ES-I3 (cell line): ENCODE data around the gene BAG3.

Experiments
- H3K36me3 ChIP-seq: 2 replicates; pipeline ENCODE4 v1.6.1; 2013; ENCODE audit warnings: mild to moderate bottlenecking, low read length, control low read depth, moderate library complexity; ENCODE audit not compliant: insufficient read depth
- H3K4me1 ChIP-seq: 2 replicates; pipeline ENCODE4 v1.6.1; 2013; ENCODE audit warnings: mild to moderate bottlenecking, control low read depth, low read length; ENCODE audit not compliant: insufficient read depth
- H3K9ac ChIP-seq: 2 replicates; pipeline ENCODE4 v1.6.1; 2013; ENCODE audit warnings: low read depth, mild to moderate bottlenecking, low read length, moderate library complexity
- H3K9me3 ChIP-seq: 2 replicates; pipeline ENCODE4 v1.6.1; 2013; ENCODE audit warnings: mild to moderate bottlenecking, low read length, moderate library complexity; ENCODE audit not compliant: control insufficient read depth, insufficient read depth

The BAG3 gene

GRCh38 chr10:119625570-119626280 is 25.5 kb upstream of the BAG3 start:
- Histone ChIP-seq H3K36me3 (no peaks in the 10 kb centered on the region), H3K4me1 (peaks cover 5% of the 10 kb centered on the region; the same call in 1 of the 2 replicates), H3K9ac (no peak overlapping the region), H3K9me3 (no peaks in the 10 kb centered on the region)

- H3K4me1 ChIP-seq = no peaks in the 10 kb centered on the region
- H3K9me3 ChIP-seq = no peaks in the 10 kb centered on the region
- no peaks in the 10 kb centered on the region for H3K36me3 ChIP-seq
- H3K9ac ChIP-seq = no peak overlapping the region
These were observed 20.9 kb upstream of the BAG3 start for GRCh38 chr10:119630300-119630699.

- Histone ChIP-seq H3K36me3 (no peaks in the 10 kb centered on the region), H3K4me1 (no peaks in the 10 kb centered on the region), H3K9ac (no peak overlapping the region), H3K9me3 (no peaks in the 10 kb centered on the region)
These were observed 17.5 kb upstream of the BAG3 start for GRCh38 chr10:119633538-119634218.

GRCh38 chr10:119634219-119634544 is 17.0 kb upstream of the BAG3 start:
- H3K4me1 ChIP-seq = no peaks in the 10 kb centered on the region
- no peaks in the 10 kb centered on the region for H3K36me3 ChIP-seq
- H3K9me3 ChIP-seq = no peaks in the 10 kb centered on the region
- no peak overlapping the region for H3K9ac ChIP-seq

GRCh38 chr10:119637631-119638030 is 13.5 kb upstream of the BAG3 start:
- no peaks in the 10 kb centered on the region for H3K36me3 ChIP-seq
- no peaks in the 10 kb centered on the region for H3K4me1 ChIP-seq
- no peaks in the 10 kb centered on the region for H3K9me3 ChIP-seq
- no peak overlapping the region for H3K9ac ChIP-seq

- Histone ChIP-seq H3K36me3 (no peaks in the 10 kb centered on the region), H3K4me1 (no peaks in the 10 kb centered on the region), H3K9ac (no peak overlapping the region), H3K9me3 (peaks cover 4% of the 10 kb centered on the region; the same call in 1 of the 2 replicates)
These were observed 12.2 kb upstream of the BAG3 start for GRCh38 chr10:119638982-119639381.

GRCh38 chr10:119640384-119640783 is 10.8 kb upstream of the BAG3 start:
- H3K9ac ChIP-seq = no peak overlapping the region
- peaks cover 12% of the 10 kb centered on the region for H3K9me3 ChIP-seq
- H3K36me3 ChIP-seq = no peaks in the 10 kb centered on the region
- no peaks in the 10 kb centered on the region for H3K4me1 ChIP-seq

- no peak overlapping the region for H3K9ac ChIP-seq
- H3K36me3 ChIP-seq = no peaks in the 10 kb centered on the region
- no peaks in the 10 kb centered on the region for H3K4me1 ChIP-seq
- peaks cover 12% of the 10 kb centered on the region for H3K9me3 ChIP-seq
These were observed 10.2 kb upstream of the BAG3 start for GRCh38 chr10:119640875-119641526.

- Histone ChIP-seq H3K9ac (no peak overlapping the region), H3K36me3 (no peaks in the 10 kb centered on the region), H3K4me1 (no peaks in the 10 kb centered on the region), H3K9me3 (peaks cover 12% of the 10 kb centered on the region)
These were observed 8.5 kb upstream of the BAG3 start for GRCh38 chr10:119642556-119643111.

- Histone ChIP-seq H3K36me3 (no peaks in the 10 kb centered on the region), H3K9ac (no peak overlapping the region), H3K4me1 (no peaks in the 10 kb centered on the region), H3K9me3 (peaks cover 12% of the 10 kb centered on the region)
These were observed 7.6 kb upstream of the BAG3 start for GRCh38 chr10:119643306-119644204.

GRCh38 chr10:119644205-119644814 is 6.9 kb upstream of the BAG3 start:
- no peaks in the 10 kb centered on the region for H3K4me1 ChIP-seq

GRCh38 chr10:119644994-119645393 is 6.2 kb upstream of the BAG3 start:
- H3K36me3 ChIP-seq = no peaks in the 10 kb centered on the region
- peaks cover 12% of the 10 kb centered on the region for H3K9me3 ChIP-seq
- no peaks in the 10 kb centered on the region for H3K4me1 ChIP-seq
- H3K9ac ChIP-seq = no peak overlapping the region

More at GRCh38 chr10:119644205-119644814, 6.9 kb upstream of the BAG3 start:
- Histone ChIP-seq H3K36me3 (no peaks in the 10 kb centered on the region), H3K9me3 (peaks cover 12% of the 10 kb centered on the region), H3K9ac (no peak overlapping the region)

- H3K4me1 ChIP-seq = peaks cover 13% of the 10 kb centered on the region
- peaks cover under 1% of the 10 kb centered on the region; the same call in 1 of the 2 replicates for H3K9me3 ChIP-seq
- H3K36me3 ChIP-seq = no peaks in the 10 kb centered on the region
- H3K9ac ChIP-seq = no peak overlapping the region
These were observed 1.1 kb upstream of the BAG3 start for GRCh38 chr10:119650062-119650461.
